ENCODE data around the gene C1orf210.

C1orf210 gene

DNA sequence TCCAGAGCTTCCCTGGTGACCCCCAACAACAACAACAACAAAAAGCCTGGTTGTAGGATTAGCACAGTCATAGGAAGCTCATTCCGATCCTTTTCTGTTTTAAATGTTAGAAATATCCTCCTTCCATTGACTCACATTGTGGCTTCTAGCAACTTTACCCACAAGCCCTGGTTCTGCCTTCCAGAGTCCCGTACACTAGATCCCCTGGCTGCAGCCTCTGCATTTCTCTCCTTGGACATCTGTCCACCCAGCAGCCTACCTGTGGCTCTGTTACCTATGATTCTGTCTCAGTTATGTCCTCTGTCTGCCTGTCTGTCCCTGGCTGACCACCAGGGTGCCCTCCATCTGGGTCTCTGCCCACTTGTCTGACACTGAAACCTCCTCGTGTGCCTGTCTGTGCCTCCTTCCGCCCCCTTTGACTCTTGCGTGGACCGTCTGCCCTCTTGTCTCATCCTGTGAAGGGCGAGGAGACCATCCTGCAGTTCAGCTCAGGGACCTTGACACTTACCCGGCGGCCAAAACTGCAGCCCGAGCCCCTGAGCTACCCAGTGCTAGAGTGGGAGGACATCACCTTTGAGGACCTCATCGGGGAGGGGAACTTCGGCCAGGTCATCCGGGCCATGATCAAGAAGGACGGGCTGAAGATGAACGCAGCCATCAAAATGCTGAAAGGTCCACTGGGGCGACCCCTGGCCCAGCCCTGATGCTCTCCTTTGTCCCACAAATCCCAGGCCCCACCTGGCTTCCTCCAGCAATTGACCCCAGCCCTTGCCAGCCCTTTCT is 31.5 kb upstream of the C1orf210 start:
- TF ChIP-seq ISL1 (CRISPR knock-in tag; IDR thresholded peaks at IDR 0.05): no peak
- no peak for TF ChIP-seq TCF4 (CRISPR knock-in tag; IDR thresholded peaks at IDR 0.05; ENCODE audit: borderline replicate concordance)
- TF ChIP-seq, protein P1, sequence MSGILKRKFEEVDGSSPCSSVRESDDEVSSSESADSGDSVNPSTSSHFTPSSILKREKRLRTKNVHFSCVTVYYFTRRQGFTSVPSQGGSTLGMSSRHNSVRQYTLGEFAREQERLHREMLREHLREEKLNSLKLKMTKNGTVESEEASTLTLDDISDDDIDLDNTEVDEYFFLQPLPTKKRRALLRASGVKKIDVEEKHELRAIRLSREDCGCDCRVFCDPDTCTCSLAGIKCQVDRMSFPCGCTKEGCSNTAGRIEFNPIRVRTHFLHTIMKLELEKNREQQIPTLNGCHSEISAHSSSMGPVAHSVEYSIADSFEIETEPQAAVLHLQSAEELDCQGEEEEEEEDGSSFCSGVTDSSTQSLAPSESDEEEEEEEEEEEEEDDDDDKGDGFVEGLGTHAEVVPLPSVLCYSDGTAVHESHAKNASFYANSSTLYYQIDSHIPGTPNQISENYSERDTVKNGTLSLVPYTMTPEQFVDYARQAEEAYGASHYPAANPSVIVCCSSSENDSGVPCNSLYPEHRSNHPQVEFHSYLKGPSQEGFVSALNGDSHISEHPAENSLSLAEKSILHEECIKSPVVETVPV (CRISPR knock-in tag; IDR thresholded peaks at IDR 0.05): no peak
- no peak for TF ChIP-seq OSR1 (CRISPR knock-in tag; IDR thresholded peaks at IDR 0.05)
- TF ChIP-seq ZFP3 (CRISPR knock-in tag; IDR thresholded peaks at IDR 0.05): no peak
- TF ChIP-seq SNAI2 (CRISPR knock-in tag; IDR thresholded peaks at IDR 0.05): no peak
- TF ChIP-seq, protein P2, sequence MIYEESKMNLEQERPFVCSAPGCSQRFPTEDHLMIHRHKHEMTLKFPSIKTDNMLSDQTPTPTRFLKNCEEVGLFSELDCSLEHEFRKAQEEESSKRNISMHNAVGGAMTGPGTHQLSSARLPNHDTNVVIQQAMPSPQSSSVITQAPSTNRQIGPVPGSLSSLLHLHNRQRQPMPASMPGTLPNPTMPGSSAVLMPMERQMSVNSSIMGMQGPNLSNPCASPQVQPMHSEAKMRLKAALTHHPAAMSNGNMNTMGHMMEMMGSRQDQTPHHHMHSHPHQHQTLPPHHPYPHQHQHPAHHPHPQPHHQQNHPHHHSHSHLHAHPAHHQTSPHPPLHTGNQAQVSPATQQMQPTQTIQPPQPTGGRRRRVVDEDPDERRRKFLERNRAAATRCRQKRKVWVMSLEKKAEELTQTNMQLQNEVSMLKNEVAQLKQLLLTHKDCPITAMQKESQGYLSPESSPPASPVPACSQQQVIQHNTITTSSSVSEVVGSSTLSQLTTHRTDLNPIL (CRISPR knock-in tag; IDR thresholded peaks at IDR 0.05; ENCODE audit: low read depth): no peak
- TF ChIP-seq ZNF565 (CRISPR knock-in tag; conservative IDR thresholded peaks at IDR 0.05; ENCODE audit: low read depth): no peak
- no peak for TF ChIP-seq ARNTL (CRISPR knock-in tag; IDR thresholded peaks at IDR 0.05; ENCODE audit: borderline replicate concordance, low read depth)
- no peak for TF ChIP-seq CSDC2 (CRISPR knock-in tag; IDR thresholded peaks at IDR 0.05)
- TF ChIP-seq, protein P3, sequence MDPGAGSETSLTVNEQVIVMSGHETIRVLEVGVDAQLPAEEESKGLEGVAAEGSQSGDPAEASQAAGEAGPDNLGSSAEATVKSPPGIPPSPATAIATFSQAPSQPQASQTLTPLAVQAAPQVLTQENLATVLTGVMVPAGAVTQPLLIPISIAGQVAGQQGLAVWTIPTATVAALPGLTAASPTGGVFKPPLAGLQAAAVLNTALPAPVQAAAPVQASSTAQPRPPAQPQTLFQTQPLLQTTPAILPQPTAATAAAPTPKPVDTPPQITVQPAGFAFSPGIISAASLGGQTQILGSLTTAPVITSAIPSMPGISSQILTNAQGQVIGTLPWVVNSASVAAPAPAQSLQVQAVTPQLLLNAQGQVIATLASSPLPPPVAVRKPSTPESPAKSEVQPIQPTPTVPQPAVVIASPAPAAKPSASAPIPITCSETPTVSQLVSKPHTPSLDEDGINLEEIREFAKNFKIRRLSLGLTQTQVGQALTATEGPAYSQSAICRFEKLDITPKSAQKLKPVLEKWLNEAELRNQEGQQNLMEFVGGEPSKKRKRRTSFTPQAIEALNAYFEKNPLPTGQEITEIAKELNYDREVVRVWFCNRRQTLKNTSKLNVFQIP (CRISPR knock-in tag; IDR thresholded peaks at IDR 0.05; ENCODE audit: borderline replicate concordance, low read depth): no peak
- TF ChIP-seq, protein P4, sequence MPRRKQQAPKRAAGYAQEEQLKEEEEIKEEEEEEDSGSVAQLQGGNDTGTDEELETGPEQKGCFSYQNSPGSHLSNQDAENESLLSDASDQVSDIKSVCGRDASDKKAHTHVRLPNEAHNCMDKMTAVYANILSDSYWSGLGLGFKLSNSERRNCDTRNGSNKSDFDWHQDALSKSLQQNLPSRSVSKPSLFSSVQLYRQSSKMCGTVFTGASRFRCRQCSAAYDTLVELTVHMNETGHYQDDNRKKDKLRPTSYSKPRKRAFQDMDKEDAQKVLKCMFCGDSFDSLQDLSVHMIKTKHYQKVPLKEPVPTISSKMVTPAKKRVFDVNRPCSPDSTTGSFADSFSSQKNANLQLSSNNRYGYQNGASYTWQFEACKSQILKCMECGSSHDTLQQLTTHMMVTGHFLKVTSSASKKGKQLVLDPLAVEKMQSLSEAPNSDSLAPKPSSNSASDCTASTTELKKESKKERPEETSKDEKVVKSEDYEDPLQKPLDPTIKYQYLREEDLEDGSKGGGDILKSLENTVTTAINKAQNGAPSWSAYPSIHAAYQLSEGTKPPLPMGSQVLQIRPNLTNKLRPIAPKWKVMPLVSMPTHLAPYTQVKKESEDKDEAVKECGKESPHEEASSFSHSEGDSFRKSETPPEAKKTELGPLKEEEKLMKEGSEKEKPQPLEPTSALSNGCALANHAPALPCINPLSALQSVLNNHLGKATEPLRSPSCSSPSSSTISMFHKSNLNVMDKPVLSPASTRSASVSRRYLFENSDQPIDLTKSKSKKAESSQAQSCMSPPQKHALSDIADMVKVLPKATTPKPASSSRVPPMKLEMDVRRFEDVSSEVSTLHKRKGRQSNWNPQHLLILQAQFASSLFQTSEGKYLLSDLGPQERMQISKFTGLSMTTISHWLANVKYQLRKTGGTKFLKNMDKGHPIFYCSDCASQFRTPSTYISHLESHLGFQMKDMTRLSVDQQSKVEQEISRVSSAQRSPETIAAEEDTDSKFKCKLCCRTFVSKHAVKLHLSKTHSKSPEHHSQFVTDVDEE (CRISPR knock-in tag; IDR thresholded peaks at IDR 0.05): no peak
- TF ChIP-seq ZC3H10 (CRISPR knock-in tag; IDR thresholded peaks at IDR 0.05): no peak
- no peak for TF ChIP-seq TOX (CRISPR knock-in tag; IDR thresholded peaks at IDR 0.05; ENCODE audit: borderline replicate concordance)
- TF ChIP-seq ESRRG (CRISPR knock-in tag; IDR thresholded peaks at IDR 0.05): no peak
- no peak for TF ChIP-seq ZNF70 (CRISPR knock-in tag; IDR thresholded peaks at IDR 0.05)
- no peak for TF ChIP-seq PPARA (CRISPR knock-in tag; IDR thresholded peaks at IDR 0.05; ENCODE audit: borderline replicate concordance)
- TF ChIP-seq GLIS3 (CRISPR knock-in tag; IDR thresholded peaks at IDR 0.05): no peak
- no peak for TF ChIP-seq BACH2 (CRISPR knock-in tag; IDR thresholded peaks at IDR 0.05; ENCODE audit: borderline replicate concordance)
- no peak for TF ChIP-seq RARB (CRISPR knock-in tag; IDR thresholded peaks at IDR 0.05)
- no peak for ATAC-seq

DNA sequence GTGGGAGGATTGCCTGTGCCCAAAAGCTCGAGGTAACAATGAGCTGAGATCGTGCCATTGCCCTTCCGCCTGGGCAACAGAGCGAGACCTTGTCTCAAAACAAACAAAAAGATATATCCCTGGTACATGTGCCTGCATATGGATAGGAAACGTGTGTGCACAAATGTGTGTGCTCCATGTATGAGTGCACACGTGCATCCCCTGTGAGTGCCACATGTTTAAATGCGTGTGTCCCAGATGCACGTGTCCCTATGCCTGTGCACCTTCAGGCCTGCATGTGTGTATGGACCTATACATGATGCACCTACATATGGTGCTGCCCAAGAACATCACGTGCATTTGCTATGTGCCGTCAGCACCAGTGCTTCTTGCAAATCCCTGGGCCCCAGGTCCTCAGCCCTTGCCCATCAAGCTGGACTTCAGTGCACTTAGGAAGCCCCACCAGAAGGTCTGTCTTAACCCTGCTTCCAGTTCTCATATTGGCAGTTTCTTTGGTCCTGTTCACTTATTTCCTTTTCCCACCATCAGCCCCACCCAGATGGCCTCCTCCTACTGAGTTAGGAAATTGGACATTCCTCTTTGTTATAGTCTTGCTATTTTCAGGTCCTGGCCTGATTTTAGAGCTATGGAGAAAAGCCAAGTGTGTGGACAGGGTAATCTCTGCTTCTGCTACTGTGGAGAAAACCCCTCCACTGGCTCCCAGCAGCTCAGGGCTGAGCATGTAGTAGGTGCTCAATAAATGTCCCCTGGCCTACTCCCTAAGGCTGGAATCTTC is 30.8 kb upstream of the C1orf210 start:
- no peak for ATAC-seq
- TF ChIP-seq, protein P4 (CRISPR knock-in tag; IDR thresholded peaks at IDR 0.05): no peak
- no peak for TF ChIP-seq ZFP30 (CRISPR knock-in tag; IDR thresholded peaks at IDR 0.05)
- no peak for TF ChIP-seq PPARA (CRISPR knock-in tag; IDR thresholded peaks at IDR 0.05; ENCODE audit: borderline replicate concordance)
- no peak for TF ChIP-seq ESRRG (CRISPR knock-in tag; IDR thresholded peaks at IDR 0.05)
- TF ChIP-seq OSR1 (CRISPR knock-in tag; IDR thresholded peaks at IDR 0.05): no peak
- TF ChIP-seq, protein P1 (CRISPR knock-in tag; IDR thresholded peaks at IDR 0.05): no peak
